Mammary epithelial cell (primary cell): Measurements from ENCODE around the gene DDHD1.

Experiments
- EZH2 ChIP-seq: IDR thresholded peaks from 2 replicates; pipeline ENCODE4 v1.6.1; 2012; ENCODE audit warnings: low read length, inconsistent platforms, borderline replicate concordance
- TF ChIP-seq, protein P1 (sequence below), 2 donors: IDR thresholded peaks in 1 of 2; conservative IDR thresholded peaks in 1 of 2; 2 replicates each; pipeline ENCODE4 v1.5.1; 2011 to 2012; ENCODE audit warnings: inconsistent platforms in 2 of 2, low read length in 2 of 2, mild to moderate bottlenecking in 2 of 2, control low read depth in 1 of 2, low read depth in 1 of 2; ENCODE audit not compliant: insufficient read depth in 1 of 2; ENCODE audit errors: extremely low read depth in 1 of 2

DNA sequence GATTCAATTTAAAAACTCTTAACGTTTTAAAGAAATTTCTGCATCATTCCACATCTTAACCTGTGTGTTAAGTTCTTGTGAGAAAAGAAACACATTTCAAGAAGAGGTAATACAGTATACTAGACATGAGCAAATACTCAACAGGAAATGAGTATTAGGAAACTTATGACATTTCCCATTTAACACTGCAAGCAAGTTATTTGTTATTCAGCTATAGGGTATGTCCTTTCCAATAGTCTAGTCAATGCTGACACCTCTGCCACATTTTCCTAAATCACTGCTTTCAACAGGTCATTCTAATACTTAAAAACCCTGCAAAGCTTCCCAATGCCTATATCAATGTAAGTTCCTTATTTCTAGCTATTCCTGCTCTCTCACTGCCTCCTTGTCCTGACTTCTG lies 93.1 kb downstream of the DDHD1 start:
- TF ChIP-seq, protein P1, sequence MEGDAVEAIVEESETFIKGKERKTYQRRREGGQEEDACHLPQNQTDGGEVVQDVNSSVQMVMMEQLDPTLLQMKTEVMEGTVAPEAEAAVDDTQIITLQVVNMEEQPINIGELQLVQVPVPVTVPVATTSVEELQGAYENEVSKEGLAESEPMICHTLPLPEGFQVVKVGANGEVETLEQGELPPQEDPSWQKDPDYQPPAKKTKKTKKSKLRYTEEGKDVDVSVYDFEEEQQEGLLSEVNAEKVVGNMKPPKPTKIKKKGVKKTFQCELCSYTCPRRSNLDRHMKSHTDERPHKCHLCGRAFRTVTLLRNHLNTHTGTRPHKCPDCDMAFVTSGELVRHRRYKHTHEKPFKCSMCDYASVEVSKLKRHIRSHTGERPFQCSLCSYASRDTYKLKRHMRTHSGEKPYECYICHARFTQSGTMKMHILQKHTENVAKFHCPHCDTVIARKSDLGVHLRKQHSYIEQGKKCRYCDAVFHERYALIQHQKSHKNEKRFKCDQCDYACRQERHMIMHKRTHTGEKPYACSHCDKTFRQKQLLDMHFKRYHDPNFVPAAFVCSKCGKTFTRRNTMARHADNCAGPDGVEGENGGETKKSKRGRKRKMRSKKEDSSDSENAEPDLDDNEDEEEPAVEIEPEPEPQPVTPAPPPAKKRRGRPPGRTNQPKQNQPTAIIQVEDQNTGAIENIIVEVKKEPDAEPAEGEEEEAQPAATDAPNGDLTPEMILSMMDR (conservative IDR thresholded peaks at IDR 0.05 in 1 of 2, IDR thresholded peaks at IDR 0.05 in 1 of 2; ENCODE audit: extremely low read depth in 1 of 2, insufficient read depth in 1 of 2, low read depth in 1 of 2, low read length in 2 of 2) = no peak
- TF ChIP-seq EZH2 = no peak
